Natural killer cell (primary cell): ENCODE measurements around the gene SLC24A3. TPM values are rescaled to one million over a fixed set of nuclear protein-coding genes. Genes with fewer than 3 reads are reported as not detected.

Experiments
- ATAC-seq, 3 donors: fragments of 150-1000 bp in 2 of 3; fragments of 200-7000 bp in 1 of 3; cut with Tn5 transposase; 1 replicate in 1 of 3; 2 replicates in 2 of 3; pipeline ENCODE4 v1.10.0; 2021; ENCODE audit warnings: mild to moderate bottlenecking in 2 of 3, moderate library complexity in 2 of 3
- DNase-seq, 2 donors: peaks; one replicate each; pipeline versions ENCODE4 v3.0.0 to v3.0.0-alpha.2; 2013 to 2021; ENCODE audit warnings: mixed read lengths in 1 of 2
- H3K27ac ChIP-seq: one replicate; pipeline ENCODE4 v1.5.1; 2013; ENCODE audit warnings: mild to moderate bottlenecking, low read length
- H3K27me3 ChIP-seq: one replicate; pipeline ENCODE4 v1.6.1; 2013; ENCODE audit warnings: low read length; ENCODE audit not compliant: control insufficient read depth, insufficient read depth
- H3K36me3 ChIP-seq: one replicate; pipeline ENCODE4 v1.6.1; 2013; ENCODE audit warnings: low read length; ENCODE audit not compliant: control insufficient read depth, insufficient read depth
- H3K4me1 ChIP-seq: one replicate; pipeline ENCODE4 v1.6.1; 2013; ENCODE audit warnings: low read length; ENCODE audit not compliant: control insufficient read depth, insufficient read depth
- H3K4me3 ChIP-seq: one replicate; pipeline ENCODE4 v1.5.1; 2013; ENCODE audit warnings: low read length
- H3K9me3 ChIP-seq: one replicate; pipeline ENCODE4 v1.6.1; 2013; ENCODE audit warnings: low read length; ENCODE audit not compliant: control insufficient read depth, insufficient read depth
- H3K27ac Mint-ChIP-seq, 2 donors: one replicate each; pipeline ENCODE4 v1.8.0; 2022; ENCODE audit warnings: mild to moderate bottlenecking in 2 of 2, mixed read lengths in 2 of 2, moderate library complexity in 1 of 2
- H3K27me3 Mint-ChIP-seq, 2 donors: one replicate each; pipeline ENCODE4 v1.8.0; 2022; ENCODE audit warnings: low read depth in 2 of 2, mixed read lengths in 2 of 2
- H3K36me3 Mint-ChIP-seq: one replicate; pipeline ENCODE4 v1.8.0; 2022; ENCODE audit warnings: mixed read lengths
- H3K4me1 Mint-ChIP-seq, 2 donors: one replicate each; pipeline ENCODE4 v1.8.0; 2022; ENCODE audit warnings: mixed read lengths in 2 of 2
- H3K4me3 Mint-ChIP-seq: one replicate; pipeline ENCODE4 v1.8.0; 2022; ENCODE audit warnings: mild to moderate bottlenecking, moderate library complexity, mixed read lengths
- H3K9me3 Mint-ChIP-seq, 2 donors: one replicate each; pipeline ENCODE4 v1.8.0; 2022; ENCODE audit warnings: mixed read lengths in 2 of 2
- CTCF ChIP-seq: fragments of 200-600 bp; IDR thresholded peaks from one replicate; pipeline ENCODE4 v1.8.0; 2022; ENCODE audit warnings: antibody characterized with exemption
- WGBS: methylation state at CpG from one replicate; pipeline ENCODE4 v1.1.7; 2013; ENCODE audit warnings: missing lambda C conversion rate; ENCODE audit not compliant: insufficient coverage; 5-methylcytosine and 5-hydroxymethylcytosine counted together
- intact Hi-C: fragments of 100-400 bp; cut with micrococcal nuclease; formaldehyde crosslinking; loops from one replicate; pipeline ENCODE4 v1.14.2; 2022
- total RNA-seq, 4 donors: library from RNA; stranded (reverse); fragments of 120-200 nt in 1 of 4; gene quantifications; one replicate each; pipeline versions ENCODE4 v1.2.3 to v1.2.4, GENCODE V29; 2013 to 2022

SLC24A3 gene
- total RNA-seq, 3 donors from 2014 or later (not counting 1 experiment from before 2014, with no cell fraction given), result 0.09 to 5.5 (median 0.99) TPM

GRCh38 chr20:19378058-19378457 lies 165.6 kb downstream of the SLC24A3 start:
- no peaks in the 10 kb centered on the region for H3K36me3 Mint-ChIP-seq
- intact Hi-C loops, result no loop called here
- Histone ChIP-seq H3K4me3 (no peak overlapping the region), H3K36me3 (no peaks in the 10 kb centered on the region), H3K4me1 (no peaks in the 10 kb centered on the region), H3K27me3 (no peaks in the 10 kb centered on the region), H3K27ac (no peak overlapping the region), H3K9me3 (no peaks in the 10 kb centered on the region)
- no peak for ATAC-seq
- TF ChIP-seq CTCF, result no peak
- no peak for DNase-seq
- WGBS, result 90% methylated on average over 3 of the region's 3 CpGs
- no peak overlapping the region for H3K27ac Mint-ChIP-seq
- no peak overlapping the region for H3K4me3 Mint-ChIP-seq
- no peaks in the 10 kb centered on the region for H3K9me3 Mint-ChIP-seq
- H3K4me1 Mint-ChIP-seq, result no peaks in the 10 kb centered on the region
- peaks cover 13 to 14% of the 10 kb centered on the region in 2 donors for H3K27me3 Mint-ChIP-seq

DNA sequence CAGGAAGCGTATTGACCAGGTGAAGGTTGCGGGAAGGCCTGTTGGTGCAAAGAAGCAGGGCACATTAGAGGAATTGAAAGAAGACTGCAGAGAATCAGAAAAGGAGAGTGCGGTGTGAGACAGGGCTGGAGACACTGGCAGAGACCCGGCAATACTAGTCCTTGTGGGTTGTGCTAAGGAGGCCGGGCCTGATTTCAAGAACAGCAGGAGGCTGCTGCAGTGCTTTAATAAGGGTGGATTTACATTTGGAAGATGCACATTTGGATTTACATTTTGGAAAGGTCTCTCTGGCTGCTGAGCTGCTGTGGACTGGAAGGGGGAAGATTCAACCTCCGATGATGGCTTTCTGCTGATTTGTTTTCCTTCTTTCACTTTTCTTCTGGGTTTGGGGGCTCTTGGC lies 167.8 kb downstream of the SLC24A3 start:
- H3K36me3 Mint-ChIP-seq, result no peaks in the 10 kb centered on the region
- H3K27ac Mint-ChIP-seq, result no peak overlapping the region
- no peak overlapping the region for H3K4me3 Mint-ChIP-seq
- DNase-seq, result no peak
- ATAC-seq, result no peak
- H3K9me3 Mint-ChIP-seq, result no peaks in the 10 kb centered on the region
- no peak overlapping the region for H3K27ac ChIP-seq
- no peak overlapping the region for H3K4me3 ChIP-seq
- intact Hi-C loops, result no loop called here
- no peaks in the 10 kb centered on the region for H3K27me3 ChIP-seq
- no peaks in the 10 kb centered on the region for H3K36me3 ChIP-seq
- no peak for TF ChIP-seq CTCF
- 88% methylated on average over 6 of the region's 6 CpGs for WGBS
- no peaks in the 10 kb centered on the region for H3K9me3 ChIP-seq
- H3K4me1 Mint-ChIP-seq, result no peaks in the 10 kb centered on the region
- no peaks in the 10 kb centered on the region for H3K4me1 ChIP-seq
- H3K27me3 Mint-ChIP-seq, result peaks cover 13 to 14% of the 10 kb centered on the region in 2 donors

GRCh38 chr20:19381947-19382346 lies 169.5 kb downstream of the SLC24A3 start:
- WGBS, result 82% methylated on average over 10 of the region's 10 CpGs
- H3K9me3 ChIP-seq, result no peaks in the 10 kb centered on the region
- no peaks in the 10 kb centered on the region for H3K36me3 ChIP-seq
- peaks cover 0 to 6% of the 10 kb centered on the region in 2 donors for H3K27me3 Mint-ChIP-seq
- no peak for ATAC-seq
- no peak overlapping the region for H3K27ac ChIP-seq
- no peaks in the 10 kb centered on the region for H3K36me3 Mint-ChIP-seq
- no peak overlapping the region for H3K27ac Mint-ChIP-seq
- H3K4me1 Mint-ChIP-seq, result no peaks in the 10 kb centered on the region
- no peak for DNase-seq
- intact Hi-C loops, result no loop called here
- no peak for TF ChIP-seq CTCF
- no peak overlapping the region for H3K4me3 Mint-ChIP-seq
- H3K4me3 ChIP-seq, result no peak overlapping the region
- H3K27me3 ChIP-seq, result no peaks in the 10 kb centered on the region
- H3K4me1 ChIP-seq, result no peaks in the 10 kb centered on the region
- no peaks in the 10 kb centered on the region for H3K9me3 Mint-ChIP-seq
